NCI-H2196 (cell line): ENCODE measurements around the gene BMP2.

Source experiments
- DNase-seq: peaks from one replicate; lab custom pipeline; 2025; ENCODE audit not compliant: unreplicated experiment; lab: John Stamatoyannopoulos, UW

Gene BMP2

DNA sequence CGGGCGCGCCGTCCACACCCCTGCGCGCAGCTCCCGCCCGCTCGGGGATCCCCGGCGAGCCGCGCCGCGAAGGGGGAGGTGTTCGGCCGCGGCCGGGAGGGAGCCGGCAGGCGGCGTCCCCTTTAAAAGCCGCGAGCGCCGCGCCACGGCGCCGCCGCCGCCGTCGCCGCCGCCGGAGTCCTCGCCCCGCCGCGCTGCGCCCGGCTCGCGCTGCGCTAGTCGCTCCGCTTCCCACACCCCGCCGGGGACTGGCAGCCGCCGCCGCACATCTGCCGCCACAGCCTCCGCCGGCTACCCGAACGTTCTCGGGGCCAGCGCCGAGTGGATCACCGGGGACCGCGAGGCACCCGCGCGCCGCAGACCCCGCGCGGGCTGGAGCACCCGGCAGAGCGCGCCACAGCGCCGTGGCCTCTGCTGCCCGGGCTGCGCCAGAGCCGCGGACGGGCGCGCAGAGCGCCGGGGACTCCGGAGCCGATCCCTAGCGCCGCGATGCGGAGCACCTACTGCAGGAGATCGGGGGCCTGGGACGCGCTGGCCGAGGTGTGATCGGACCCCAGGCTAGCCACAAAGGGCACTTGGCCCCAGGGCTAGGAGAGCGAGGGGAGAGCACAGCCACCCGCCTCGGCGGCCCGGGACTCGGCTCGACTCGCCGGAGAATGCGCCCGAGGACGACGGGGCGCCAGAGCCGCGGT is at the start of gene BMP2:
BMP2 (plus strand) TSS at position 151 of the 692 bp plus-strand sequence. CDS start 2,441 bp downstream, outside the sequence.
- peak; percentile 60 for DNase-seq

DNA sequence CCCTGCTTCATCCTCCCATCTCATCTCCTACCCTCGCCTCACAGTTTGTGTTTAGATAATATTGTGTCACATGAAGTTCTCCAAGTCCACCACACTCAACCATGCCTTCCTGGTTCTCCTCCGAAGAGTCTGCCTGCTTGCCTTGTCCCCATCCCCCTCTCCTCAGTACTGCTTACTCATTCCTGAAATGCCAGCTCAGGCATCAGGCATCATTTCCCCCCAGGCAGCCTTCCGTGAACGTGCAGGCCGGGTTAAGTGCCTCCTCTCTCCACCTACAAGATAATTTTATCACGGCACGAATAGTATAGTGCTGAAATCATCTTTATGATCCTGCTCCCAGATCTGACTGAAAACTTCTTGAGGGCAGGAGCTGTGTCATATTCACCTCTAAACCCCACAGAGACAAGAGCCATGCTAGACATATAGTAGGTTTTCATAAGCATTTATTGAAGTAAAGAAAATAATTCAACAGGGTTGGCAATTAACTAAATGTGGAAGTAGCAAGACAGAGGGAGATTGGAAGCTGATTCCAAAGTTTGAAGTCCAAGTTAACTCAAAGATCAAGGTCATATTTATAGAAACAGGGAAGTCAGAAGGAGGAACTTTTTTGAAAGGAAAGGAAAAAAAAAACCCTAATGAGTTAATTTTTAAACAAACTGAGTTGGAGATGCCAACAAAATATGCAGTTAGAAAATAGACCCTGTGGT is 48.7 kb upstream of the BMP2 start:
- no peak for DNase-seq

DNA sequence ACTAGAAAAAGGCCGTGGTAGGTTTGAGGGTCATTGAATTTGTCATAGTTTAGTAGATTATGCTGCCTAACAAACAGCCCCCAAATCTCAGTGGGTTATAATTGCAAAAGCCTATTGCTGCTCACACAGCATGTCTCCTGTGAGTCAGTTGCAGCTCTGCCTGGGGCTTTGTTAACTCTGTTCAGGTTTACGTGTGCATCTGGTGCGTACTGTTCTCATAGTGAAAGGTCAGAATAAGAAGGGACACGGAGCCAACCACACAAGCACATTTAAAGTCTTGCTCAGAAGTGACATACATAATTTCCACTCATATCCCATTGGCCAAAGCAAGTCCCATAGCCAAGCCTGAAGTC is 48.1 kb upstream of the BMP2 start:
- no peak for DNase-seq

DNA sequence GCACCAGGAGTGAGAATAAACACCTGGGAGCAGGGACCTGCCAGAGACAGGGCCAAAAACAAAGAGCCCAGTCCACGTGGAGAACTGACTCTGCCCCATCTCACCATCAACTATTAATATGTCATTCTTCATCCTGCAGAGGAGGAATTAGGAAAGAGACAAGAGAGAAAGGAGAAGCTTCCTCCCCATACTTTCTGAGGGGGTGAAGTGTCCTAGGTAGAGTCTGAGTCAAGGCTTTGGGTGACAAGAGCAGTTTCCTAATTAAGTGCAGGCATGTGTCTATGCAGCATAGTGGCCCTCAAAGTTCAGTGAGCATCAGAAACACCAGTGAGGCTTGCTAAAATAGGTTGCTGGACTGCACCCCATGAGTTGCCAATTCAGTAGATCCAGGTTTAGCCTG is 40.7 kb upstream of the BMP2 start:
- no peak for DNase-seq

DNA sequence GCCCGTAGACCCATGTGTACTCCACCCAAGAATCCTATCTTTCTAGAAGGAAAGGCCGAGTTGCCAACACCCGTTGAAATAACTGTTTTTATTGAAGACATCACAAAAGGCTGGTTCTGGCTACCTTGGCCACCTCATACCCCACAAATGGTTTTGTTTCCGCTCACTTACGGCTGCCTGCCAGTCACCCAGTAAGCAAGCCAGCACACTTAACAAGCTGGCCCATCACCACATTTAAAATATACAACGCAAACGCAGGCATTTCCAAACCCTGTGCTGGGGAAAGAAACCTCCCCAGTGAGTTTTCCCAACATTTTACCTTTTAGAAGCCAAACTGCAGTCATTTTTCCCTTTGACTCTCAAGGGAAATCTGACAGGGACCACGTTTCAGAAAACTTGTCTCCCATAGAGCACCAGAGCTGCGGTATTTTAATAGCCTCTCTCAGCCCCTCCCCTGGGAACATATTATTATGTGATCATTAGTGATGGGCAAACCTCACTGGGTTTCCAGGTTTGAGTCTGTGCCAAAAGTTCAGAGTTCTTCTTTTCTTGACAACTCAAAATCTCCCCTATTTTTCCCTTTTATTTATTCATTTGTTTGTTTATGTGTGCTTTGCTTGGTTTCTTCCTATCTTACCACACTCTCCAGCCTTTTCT is 36.7 kb upstream of the BMP2 start:
- DNase-seq = no peak

DNA sequence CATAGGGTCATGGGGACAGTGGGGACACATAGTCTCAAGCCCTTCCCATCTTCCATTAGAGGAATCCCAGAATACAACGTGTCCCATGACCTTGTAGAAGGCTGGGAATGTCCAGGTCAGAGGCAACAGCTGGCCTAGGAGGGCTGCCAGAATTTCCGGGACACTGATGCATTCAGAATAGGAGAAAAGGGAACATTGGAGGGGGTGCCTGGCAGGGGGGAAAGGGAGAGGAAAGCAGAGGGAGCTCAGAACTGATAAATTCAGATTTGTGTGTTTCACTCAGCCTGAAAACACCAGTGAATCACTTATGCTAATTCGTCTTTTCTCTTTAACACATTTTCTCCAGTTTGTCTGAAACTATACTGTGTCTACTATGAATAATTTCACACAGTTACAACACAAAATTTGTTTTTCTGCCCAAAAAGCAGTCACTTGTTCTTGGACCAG is 35.5 kb upstream of the BMP2 start:
- no peak for DNase-seq

DNA sequence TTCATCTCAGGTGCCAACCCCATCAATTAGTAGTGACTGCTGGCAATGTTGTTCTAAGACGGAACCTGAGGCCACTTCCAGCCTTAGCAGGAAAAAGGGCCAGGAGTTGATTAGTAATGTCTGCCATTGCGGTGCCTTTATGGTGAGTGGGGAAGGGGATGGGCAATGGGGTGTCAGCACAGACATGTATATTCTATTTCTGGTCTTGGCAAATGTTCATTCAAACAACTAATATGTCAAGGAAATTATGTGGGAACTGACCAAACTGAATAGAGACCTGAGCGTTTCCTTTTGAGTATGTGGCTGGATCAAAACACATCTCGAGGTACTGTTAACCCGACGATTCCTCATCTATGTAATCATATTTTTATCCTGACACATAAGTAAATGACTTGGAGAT is 34.6 kb upstream of the BMP2 start:
- no peak for DNase-seq

DNA sequence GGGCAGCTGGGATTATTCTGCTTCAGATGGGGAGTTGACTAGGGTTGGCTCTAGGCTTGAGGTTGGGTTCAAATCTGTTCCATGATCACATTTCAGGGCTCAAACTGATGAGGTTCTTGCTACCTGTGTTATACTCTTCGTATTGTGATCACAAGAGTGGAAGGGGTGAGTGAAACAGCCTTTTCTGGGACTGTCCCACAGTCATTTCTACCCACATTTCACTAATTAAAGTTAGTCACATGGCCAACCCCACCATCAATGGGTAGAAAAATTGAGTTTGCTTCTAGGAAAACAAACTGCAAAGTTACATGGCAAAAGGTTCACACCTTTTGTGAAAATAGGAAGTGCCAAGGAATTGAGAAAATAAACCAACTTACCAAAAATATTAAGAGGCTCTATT is 33.5 kb upstream of the BMP2 start:
- DNase-seq = no peak

DNA sequence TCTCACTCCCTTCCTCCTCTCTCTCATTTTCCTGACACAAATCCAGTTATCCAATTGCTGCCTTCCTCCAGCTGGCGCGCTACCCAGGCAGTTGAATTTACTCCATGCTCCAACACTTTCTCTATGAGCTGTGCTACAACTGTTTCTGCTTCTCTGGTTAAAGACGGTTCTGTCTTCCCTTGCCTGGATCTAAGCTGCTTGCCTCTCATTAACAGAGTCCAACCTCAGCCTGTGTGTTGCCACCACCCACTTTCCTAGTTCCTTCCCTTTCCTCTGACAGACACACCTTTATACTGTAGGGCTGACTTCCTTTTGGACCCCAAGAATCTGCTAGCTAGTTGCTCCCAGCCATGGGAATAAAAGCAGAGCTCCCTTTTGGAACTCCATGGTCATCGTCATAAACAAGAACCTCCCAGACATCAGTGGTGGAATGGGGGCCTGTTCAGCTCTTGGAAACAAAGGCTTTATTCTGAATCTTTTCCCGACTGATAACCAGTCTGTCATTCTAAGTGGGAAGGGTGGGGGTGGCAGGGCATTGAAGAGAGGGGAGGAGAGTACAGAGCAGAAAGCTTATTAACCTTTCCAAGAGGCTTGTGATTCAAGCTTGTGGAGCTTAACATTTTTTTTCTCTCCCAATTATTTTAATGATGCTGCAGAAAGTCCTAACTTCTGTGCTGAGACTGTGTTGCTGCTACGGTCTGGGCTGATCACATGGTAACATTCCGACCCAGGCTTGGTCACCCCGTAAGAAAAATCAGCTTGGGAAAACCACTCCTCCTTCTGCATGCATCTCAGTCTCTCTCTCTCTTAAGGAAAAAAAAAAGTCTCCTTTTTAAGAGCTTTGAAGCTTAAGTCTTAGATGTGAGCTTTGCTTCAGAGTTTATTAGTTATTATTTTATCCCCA is 31.3 kb upstream of the BMP2 start:
- DNase-seq = no peak

DNA sequence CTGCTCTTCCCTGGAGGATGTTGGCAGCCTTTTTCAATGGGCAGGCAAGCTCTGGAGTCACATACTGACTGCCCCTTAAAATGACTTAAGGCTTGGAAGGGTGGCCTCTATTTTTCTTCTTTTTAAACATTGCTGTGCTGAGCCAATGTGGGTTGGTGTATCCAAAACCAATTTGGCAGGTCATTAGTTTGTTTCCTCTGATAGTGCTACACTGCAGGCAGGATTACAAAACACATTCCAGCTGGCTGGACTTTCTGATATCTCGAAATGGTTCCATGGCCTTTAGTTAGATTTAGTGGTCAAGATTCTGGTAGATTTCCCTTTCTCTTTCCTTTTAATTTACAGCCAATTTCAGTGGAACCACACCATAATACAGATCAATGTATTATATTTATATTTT is 28.1 kb upstream of the BMP2 start:
- no peak for DNase-seq

DNA sequence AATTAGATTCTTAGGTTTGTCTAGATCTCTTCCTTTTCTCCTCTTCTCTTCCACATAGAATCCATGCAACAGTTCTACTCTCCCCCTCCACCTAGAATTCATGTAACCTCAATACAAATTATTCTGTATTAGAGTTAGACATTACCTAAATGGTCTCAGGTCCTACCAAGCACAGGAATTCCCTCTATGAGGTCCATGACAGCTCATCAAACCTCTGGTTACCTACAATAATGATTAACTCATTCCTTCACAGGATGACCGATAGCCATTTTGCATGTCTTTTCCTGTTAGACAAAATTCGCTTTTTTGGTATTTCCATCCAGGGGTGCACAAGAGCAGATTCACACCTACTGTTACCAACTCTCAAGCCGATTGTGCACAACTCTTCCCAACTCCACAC is 27.4 kb upstream of the BMP2 start:
- no peak for DNase-seq

DNA sequence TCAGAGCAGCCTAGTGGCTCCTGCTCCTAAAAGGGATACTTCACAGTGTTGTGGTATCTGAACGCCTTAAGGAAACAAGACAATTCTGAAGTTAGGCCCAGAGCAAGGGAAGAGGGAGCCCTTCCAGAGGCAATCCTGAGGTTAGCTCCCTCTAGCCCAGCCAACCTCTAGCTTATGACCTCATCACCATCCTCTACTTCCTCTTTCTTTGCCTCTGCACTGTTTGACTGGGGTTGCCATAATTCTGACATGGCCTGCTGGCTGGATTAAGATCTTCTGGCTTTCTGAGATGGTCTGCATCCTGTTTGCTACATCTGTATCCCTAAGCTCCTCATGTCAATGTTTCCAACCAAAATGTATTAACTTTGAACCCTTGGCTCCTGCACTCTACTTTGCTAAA is 23.3 kb upstream of the BMP2 start:
- DNase-seq = no peak

DNA sequence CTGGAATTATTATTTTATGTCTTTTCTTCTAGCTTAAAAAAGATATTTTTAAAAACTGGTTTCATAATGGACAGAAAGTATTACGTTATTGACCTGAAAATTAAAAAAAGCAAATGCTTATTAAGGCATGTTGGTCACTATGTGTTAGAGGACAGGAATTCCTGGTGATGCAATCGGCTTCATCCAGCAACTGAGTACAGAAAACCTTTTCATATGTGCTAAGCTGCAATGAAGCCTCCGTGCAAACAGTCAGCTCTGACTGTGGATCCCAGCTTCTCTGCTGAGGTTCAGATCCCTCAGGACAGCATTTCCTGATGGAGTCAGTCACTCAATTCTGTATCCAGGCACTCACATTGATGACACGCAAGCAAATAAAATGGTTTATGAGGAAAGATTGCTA is 22.7 kb upstream of the BMP2 start:
- no peak for DNase-seq

DNA sequence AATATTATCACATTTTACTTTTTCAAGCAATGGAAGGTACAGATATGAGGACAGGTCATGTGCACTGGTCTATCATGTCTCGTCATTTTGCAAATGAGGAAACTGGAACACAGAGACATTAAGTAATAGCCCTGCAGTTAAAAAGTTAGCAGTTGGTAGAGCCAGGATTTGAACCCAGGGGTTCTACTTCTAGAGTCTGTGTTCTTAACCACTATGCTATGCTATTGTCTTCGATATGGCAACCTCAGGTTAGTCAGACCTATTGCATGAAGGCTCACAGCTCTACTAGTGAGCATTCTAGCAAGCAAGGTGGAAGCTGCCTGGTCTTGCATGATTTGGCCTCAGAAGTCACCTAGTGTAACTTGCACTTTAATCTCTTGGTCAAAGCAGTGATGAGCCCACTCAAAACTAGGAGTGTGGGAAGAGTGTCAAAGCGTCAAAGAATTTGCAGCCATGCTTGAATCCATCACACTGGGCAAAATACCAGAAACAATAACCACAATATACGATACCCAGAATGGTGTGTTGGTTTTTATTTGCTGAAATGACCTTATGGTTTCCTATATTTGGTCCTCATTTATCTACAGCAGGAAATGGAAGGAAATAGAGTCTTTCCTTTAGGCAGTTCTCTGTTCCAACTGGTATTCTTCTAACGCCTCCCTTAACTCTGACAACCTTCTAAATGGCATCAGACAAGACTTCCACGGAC is 20.4 kb upstream of the BMP2 start:
- no peak for DNase-seq

DNA sequence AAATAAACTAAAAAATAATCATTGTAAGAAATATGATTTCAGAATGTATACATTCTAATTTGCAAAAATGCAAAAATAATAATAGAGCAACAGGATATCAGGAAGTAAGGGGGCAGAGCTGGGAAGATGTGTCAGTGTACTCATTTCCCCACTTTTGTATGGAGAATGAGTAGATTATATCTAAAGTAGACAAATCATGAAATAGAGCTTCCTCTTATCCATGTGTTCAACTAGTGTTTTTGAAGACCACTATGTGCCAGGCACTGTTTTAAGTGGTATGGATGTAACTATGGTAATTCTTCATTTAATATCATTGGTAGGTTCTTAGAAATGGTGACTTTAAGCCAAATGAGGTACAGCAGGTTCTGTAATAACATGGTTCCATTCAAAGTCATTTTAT is 17.0 kb upstream of the BMP2 start:
- DNase-seq = no peak

DNA sequence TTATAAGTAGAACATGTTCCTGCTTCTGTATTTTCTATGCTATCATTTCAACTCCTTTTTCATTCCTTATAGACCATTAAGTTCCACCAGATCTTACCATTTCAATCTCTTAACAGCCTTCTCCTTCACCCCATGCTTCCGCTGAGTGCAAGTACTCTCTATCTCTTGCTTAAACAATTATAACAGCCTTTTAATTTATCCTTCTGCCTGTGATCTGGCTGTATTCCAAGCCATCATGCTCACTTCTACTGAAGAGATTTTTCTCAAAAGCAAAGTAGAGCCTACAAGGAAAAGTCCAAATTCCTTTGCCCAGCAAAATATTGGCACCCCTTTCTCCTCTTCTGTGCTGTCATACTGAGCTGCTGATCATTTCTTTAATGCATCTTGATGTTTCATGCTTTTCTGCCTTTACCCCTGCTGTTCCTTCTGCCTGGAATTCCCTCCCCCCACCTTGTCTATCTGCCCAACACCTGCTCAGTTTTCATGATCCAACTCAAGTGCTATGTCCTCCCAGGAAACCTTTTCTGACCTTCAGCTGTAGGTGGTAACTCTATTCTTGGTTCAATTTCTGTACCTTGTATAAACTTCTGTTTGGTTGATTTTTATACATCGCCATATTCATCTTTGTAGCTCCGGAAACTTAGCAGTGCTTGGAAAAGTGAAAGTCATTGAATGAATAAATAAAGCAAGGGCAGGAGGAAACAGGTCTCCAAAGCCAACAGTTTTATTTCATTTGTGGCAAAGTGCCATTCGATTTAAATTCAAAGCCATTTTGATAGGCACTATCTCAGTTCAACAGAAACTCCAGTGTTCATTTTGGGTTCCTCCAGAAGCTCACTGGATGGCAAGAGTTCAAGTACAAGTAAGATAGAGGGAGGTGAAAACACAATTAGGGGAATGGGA is 10.5 kb upstream of the BMP2 start:
- DNase-seq = peak; percentile 70

DNA sequence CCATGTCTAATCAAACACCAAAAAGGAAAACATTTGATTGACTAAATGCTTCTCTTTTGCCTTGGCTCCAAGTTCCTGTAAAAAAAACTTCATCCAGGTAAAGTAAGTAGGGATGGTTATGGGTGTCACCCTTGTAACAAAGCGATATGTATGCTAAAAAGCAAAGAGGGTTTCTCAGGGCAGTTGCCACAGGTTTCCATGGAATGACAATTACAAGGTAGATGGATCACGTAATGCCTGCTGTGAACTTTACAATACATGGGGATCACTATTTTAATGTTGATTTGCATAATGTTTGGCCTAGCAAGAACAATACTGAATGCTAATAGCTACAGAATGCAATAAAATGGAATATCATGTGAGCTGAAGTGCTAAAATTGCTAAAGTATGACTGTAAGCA is 2.9 kb upstream of the BMP2 start:
- DNase-seq = no peak

DNA sequence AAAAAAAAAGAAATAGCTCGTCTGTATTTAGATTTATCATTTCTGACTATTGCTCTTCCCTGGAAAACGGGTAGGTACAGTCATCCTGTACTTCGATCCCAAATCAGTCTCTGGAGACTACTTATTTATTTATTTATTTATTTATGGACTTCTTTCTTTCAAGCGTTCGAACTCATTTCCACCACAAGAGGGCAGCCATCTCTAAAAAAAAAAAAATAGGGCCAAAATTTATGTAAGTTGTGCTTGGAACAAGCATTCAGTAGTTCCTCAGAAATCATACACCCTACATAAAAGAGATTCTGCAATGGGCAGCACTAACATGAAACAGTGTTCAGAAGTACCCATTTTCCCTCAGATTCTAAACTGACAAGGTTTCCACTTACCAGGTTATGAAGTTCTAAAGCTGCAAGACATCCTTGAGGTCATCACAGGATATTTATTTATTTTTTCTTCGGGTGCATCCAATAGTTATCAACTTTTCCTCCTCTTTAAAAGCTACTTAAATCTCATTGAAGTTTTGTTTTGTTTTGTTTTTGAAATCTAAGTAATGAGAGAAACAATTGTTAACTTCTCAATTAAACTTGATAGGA is 1.9 kb upstream of the BMP2 start:
- DNase-seq = peak; percentile 48

DNA sequence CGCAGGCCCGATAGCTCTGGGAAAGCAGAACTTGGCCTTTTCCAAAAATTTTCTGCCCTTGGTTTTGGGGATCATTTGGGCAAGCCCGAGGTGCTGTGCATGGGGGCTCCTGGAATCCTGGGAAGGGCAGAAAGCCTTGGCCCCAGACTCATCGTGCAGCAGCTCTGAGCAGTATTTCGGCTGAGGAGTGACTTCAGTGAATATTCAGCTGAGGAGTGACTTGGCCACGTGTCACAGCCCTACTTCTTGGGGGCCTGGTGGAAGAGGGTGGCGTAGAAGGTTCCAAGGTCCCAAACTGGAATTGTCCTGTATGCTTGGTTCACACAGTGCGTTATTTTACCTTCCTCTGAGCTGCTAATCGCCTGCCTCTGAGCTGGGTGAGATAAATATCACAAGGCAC is 1.1 kb upstream of the BMP2 start:
- no peak for DNase-seq
